Measurements from ENCODE around the gene STAT4.
A peak's percentile ranks its signal among the peaks of the same experiment; 100 is the strongest.

STAT4 gene

DNA sequence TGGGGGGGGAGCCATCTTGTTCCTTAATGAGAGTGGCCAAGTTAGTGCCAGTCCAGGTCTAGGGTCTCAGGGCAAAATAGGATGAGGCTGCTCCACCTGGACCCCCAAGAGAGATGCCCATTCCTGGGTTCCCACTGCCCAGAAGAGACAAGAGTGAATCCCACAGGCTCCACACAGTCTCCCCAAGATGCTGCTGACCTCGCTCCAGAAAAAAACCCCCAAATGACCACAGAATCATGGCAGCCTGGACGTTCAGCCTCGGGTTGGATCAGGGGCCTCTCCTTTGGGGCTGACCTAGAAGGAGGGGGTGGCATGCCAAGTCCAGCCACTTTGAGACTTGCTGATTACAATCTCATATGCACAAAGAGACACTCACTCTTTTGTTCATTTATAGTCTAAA lies 161.9 kb downstream of the STAT4 start:
- no peak for DNase-seq

DNA sequence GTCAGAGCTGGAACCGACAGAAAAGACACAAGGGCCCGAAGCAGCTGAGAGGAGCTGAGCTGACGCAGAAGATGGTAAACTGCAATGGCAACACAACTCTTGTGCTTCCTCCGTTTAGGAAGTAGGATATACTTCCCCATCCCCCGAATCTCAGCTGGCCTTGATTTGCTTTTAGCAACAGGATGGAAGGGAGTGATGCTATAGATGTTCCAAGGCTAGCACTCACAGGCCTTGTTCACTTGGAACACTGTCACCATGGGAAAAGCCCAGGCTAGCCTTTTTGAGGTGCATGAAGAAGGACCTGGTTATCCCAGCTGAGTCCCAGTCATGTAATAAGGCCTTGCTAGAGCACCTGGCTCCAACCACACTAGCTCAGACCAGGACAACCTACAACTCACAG lies 162.9 kb downstream of the STAT4 start:
- DNase-seq, result no peak

DNA sequence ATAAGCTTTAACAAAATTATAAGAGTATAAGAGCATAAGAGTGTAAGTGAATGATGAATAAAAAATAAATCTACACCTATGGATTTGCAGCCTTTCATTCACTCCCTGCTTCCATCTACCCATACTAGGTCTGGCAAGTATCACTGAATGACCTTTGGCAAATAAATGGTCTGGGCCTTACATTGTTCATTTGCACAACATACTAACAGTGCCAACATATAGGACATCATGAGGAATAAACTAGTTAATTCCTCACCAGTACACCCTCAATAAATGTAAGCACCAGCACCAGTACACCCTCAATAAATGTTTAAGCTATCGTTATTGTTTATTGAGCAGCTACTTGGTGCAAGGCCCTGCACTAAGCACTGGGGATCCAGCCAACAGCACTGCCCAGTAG lies 163.7 kb downstream of the STAT4 start:
- DNase-seq, result no peak

DNA sequence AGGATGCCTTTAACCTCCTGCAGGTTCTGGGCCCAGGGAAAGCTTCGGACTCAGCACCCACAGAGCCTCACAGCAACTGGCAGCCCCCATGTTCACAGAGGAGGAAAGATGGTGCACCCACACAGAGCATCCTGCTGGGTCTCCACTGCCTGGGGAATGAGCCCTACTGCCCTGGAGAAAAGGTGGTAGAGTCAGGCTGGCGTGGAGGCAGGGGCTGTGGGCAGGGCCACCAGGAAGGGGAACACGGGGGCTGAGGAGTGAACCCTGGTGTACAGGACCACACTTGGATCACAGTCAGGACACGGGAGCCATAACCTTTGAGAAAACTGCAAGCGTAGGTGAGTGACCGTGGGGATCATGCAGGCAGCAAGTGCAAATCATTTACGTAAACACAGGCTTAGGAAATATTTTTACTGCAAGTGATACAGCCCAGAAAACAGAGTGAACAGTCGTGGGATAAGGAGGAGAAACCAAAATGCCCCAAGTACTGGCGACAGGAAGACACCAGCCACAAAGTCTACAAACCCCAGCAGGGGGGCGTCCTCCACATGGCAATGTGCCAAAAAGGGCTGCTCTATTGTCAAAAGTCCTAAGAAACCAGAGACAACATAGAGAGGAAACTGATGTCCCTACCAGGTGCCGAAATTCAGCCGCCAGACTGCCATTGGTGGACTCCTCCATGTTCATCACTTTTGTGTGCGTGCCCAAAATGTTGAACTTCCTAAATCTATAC lies 164.4 kb downstream of the STAT4 start:
- DNase-seq, result no peak

DNA sequence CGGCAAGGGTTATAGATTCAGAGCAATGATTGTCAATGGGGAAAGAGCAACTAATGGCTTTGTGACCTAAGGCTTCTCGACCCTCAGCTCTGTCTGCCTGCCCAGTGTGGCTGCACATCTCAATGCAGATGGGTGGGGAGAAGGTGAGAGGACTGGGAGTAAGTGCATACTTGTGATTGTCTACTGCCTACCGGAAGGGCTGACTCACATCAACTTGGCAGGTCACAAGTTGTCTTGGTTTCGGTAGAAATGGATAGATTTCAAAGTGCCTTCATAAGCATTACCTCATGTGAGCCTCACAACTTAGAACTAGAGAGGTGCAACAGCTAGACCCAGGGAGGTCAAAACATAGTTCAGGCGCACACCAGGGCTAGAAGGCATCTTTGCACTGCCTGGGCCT lies 166.2 kb downstream of the STAT4 start:
- DNase-seq, result no peak

DNA sequence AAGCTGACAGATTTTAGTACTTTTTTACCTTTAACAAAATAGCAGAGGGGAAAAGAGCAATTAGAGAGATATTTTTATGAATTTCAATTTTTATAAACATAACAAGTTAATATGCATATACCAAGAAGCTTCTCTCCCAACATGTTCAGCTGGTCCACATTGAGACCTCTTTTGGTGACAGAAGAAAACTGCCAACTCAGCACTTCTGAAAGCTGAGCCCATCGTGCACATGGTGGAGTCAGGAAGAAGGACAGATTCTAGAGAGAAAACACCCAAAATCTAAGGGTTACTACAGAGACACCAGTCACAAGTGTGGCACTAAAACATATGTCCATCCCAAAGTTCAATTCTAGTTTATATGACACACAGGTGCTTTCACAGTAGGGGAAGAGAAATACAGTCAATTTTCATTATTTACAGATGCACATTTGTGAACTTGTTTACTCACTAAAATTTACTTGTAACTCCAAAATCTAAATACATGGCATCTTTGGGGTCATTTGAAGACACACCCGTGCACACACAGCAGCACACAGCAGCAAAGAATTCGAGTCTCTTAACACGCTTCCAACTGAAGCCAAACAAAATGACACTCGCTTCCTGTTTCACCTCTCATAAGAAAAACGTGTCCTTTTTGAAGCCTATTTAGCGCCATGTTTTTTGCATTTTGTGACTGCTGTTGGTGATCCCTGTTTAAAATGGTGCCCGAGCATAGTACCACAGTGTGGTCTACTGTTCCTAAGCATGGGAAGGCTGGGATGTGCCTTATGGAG lies 168.3 kb downstream of the STAT4 start:
- DNase-seq, result no peak

DNA sequence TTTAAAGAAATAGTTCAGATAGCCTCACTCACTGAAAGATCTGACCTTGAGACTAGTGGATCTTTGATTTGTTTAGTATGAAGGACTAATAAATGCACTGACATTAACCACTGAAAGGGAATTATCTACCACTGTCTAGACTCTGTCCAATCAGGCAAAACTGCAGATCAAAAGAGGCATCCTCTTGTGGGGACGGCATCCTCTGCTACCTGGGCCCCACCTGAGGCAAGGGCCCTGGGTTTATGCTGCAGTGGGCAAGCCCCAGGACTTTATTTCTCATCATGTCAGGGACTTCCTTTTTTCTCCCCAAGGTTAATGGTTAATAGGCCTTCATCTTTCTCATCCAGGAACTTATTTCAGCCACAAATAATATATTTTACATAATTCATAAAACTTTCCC lies 169.1 kb downstream of the STAT4 start:
- DNase-seq, result no peak

DNA sequence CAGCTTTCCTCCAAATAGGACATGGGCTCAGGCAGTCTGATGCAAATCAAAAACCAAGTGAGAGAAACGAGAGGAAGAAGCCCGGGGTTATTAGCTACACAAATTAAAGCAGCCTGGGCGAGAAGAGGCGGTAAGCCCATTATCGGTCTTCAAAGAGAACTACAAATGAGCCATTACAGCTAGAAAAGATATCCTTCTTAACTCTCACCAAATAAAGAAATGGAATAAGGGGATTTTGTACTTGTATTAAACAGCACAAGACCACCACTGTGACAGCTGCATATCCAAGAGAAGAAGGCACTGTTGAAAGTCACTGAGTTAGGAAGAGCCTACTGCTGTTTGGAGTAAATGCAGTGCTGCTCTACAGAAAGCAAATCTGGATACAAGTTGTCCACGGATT lies 169.5 kb downstream of the STAT4 start:
- DNase-seq, result no peak

DNA sequence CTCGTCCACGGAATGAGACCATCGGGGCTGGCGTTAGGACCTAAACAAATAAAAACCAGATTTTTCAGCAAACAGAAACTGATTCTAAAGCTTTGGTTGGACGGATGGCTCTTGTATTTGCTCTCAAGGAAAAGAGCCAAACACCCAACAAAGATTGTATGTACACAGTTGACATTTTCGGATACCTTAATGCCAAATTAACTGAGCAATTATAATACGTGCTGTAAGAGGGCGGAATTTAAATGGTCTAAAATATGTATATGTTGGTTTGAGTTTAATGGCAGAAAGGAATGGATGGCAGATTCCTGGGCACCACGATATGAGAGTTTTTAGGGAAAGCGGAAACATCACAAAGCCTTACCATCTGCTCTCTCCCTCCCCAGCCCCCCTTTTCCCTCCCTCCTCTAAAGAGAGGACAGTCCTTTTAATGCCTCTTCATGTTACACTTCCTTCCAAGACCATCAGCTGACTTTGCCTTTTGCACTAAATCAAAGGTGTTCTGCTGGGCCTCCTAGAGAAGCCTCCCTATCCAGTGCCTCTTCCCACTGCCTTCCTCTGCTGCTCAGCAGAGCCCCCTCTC lies 170.1 kb downstream of the STAT4 start:
- no peak for DNase-seq

DNA sequence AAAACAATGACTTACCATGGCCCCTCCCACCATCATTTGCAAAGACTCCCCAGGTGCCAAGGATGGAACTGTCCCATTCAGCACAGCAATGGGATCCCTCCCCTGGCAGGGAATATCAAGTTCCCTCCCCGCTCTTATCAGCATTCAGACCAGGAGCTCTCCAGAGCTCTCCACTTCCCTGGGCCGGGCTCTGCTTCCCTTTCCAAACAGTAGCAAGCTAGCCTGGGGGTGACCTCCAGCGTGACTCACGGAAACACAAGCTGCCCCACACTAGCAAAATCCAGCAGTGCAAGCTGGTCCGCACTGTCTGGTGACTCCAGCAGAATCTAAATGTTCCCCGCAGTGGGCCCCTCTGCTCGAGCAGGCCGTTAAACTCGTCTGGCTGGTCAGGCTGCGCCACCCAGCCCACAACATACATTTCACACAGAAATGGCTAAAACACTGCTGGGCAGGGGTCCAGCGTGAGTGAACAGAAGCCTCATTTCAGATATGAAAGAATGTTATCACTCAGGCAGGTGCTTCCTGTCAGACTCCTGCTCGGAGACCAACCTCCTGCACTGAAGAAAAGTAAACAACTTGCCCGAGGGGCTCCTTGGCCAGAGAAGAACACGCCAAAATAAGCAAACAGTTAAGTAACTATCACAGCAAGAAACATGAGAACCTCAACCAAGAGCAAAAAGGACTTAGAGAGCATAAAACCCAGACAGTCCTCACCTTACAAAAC lies 170.7 kb downstream of the STAT4 start:
- peak; percentile 78 for DNase-seq

Data from femur (tissue), 1 donor.